Astrocyte (in vitro differentiated cells and primary cell): ENCODE measurements around the gene CH25H.

ENCODE experiments used
- CTCF ChIP-seq: IDR thresholded peaks from 2 replicates; pipeline ENCODE4 v1.5.1; 2011; ENCODE audit warnings: low read depth, mild to moderate bottlenecking, inconsistent platforms, low read length, moderate library complexity; ENCODE audit not compliant: insufficient read depth
- EZH2 ChIP-seq: IDR thresholded peaks from 2 replicates; pipeline ENCODE4 v1.6.1; 2012; ENCODE audit warnings: mild to moderate bottlenecking, low read length, inconsistent platforms; ENCODE audit not compliant: insufficient read depth

GRCh38 chr10:89221919-89222318 lies 14.8 kb upstream of the CH25H start:
- TF ChIP-seq CTCF = no peak
- TF ChIP-seq EZH2 = no peak
